GM23338 (cell line): ENCODE results near the gene AAMDC. TPM values are rescaled to one million over a fixed set of nuclear protein-coding genes. Genes with fewer than 3 reads are reported as not detected.

Source experiments
- ATAC-seq: fragments of 200-7000 bp; cut with Tn5 transposase; 3 replicates; pipeline ENCODE4 v1.9.1; 2020
- DNase-seq: peaks from one replicate; pipeline ENCODE4 v3.0.0-alpha.2; 2015; ENCODE audit warnings: low spot score
- H2AFZ ChIP-seq: fragments of 200-600 bp; sonication (generic); 2 replicates; pipeline ENCODE4 v1.8.0; 2016; ENCODE audit warnings: antibody characterized with exemption, mild to moderate bottlenecking, moderate library complexity
- H3F3A ChIP-seq: fragments of 200-600 bp; sonication (generic); replicated peaks from 2 replicates; pipeline ENCODE4 v1.8.0; 2017; ENCODE audit warnings: antibody characterized with exemption, mixed run types, low read depth
- H3K27ac ChIP-seq: fragments of 200-600 bp; sonication (generic); 2 replicates; pipeline ENCODE4 v1.6.1; 2016; ENCODE audit warnings: low read depth
- H3K27me3 ChIP-seq: fragments of 200-600 bp; sonication (generic); 2 replicates; pipeline ENCODE4 v1.8.0; 2016; ENCODE audit warnings: mild to moderate bottlenecking, mixed run types, moderate library complexity; ENCODE audit not compliant: insufficient read depth
- H3K36me3 ChIP-seq: fragments of 200-600 bp; sonication (generic); 2 replicates; pipeline ENCODE4 v1.8.0; 2016; ENCODE audit warnings: mild to moderate bottlenecking; ENCODE audit not compliant: insufficient read depth
- H3K4me1 ChIP-seq: fragments of 200-600 bp; sonication (generic); 2 replicates; pipeline ENCODE4 v1.8.0; 2016; ENCODE audit warnings: mild to moderate bottlenecking, moderate library complexity; ENCODE audit not compliant: insufficient read depth
- H3K4me2 ChIP-seq: fragments of 200-600 bp; sonication (generic); 2 replicates; pipeline ENCODE4 v1.7.1; 2017; ENCODE audit warnings: mixed run types
- H3K4me3 ChIP-seq: fragments of 200-600 bp; sonication (generic); 2 replicates; pipeline ENCODE4 v1.6.1; 2016; ENCODE audit warnings: mixed run types
- H3K79me2 ChIP-seq: fragments of 200-600 bp; sonication (generic); replicated peaks from 2 replicates; pipeline ENCODE4 v1.8.0; 2017; ENCODE audit warnings: mild to moderate bottlenecking; ENCODE audit not compliant: insufficient read depth
- H3K9me2 ChIP-seq: fragments of 200-600 bp; sonication (generic); 2 replicates; pipeline ENCODE4 v1.8.0; 2017; ENCODE audit not compliant: insufficient read depth
- H4K20me1 ChIP-seq: fragments of 200-600 bp; sonication (generic); replicated peaks from 2 replicates; pipeline ENCODE4 v1.8.0; 2017; ENCODE audit warnings: mild to moderate bottlenecking; ENCODE audit not compliant: insufficient read depth
- H3K27ac Mint-ChIP-seq: 2 replicates; pipeline ENCODE4 v1.8.0; 2020; ENCODE audit warnings: inconsistent platforms, mild to moderate bottlenecking, moderate library complexity, mixed read lengths
- H3K27me3 Mint-ChIP-seq: 3 replicates; pipeline ENCODE4 v1.8.0; 2022; ENCODE audit warnings: low read depth, mild to moderate bottlenecking, moderate library complexity, mixed read lengths, inconsistent platforms; ENCODE audit not compliant: insufficient read depth, poor library complexity
- H3K36me3 Mint-ChIP-seq: 3 replicates; pipeline ENCODE4 v1.8.0; 2021; ENCODE audit warnings: low read depth, mild to moderate bottlenecking, inconsistent platforms, moderate library complexity, mixed read lengths
- H3K4me1 Mint-ChIP-seq: 3 replicates; pipeline ENCODE4 v1.8.0; 2020; ENCODE audit warnings: mild to moderate bottlenecking, inconsistent platforms, mixed read lengths
- H3K4me3 Mint-ChIP-seq: 3 replicates; pipeline ENCODE4 v1.8.0; 2021; ENCODE audit warnings: moderate library complexity, mild to moderate bottlenecking, inconsistent platforms, mixed read lengths
- H3K9me3 Mint-ChIP-seq: 3 replicates; pipeline ENCODE4 v1.8.0; 2020; ENCODE audit warnings: moderate library complexity, mild to moderate bottlenecking, inconsistent platforms, mixed read lengths
- CREB1 ChIP-seq: fragments of 250-450 bp; sonication (Bioruptor Pico); IDR thresholded peaks from 2 replicates; pipeline ENCODE4 v1.5.0; 2020; ENCODE audit warnings: low read depth, mild to moderate bottlenecking, moderate library complexity
- ETS1 ChIP-seq: IDR thresholded peaks from 2 replicates; pipeline ENCODE4 v1.6.1; 2016; ENCODE audit warnings: antibody characterized with exemption
- EZH2 ChIP-seq: fragments of 200-600 bp; sonication (generic); IDR thresholded peaks from one replicate; pipeline ENCODE4 v1.8.0; 2017; ENCODE audit warnings: antibody characterized with exemption, mild to moderate bottlenecking, low read depth; ENCODE audit not compliant: unreplicated experiment
- EZH2phosphoT487 ChIP-seq: fragments of 200-600 bp; sonication (generic); IDR thresholded peaks from one replicate; pipeline ENCODE4 v1.8.1; 2018; ENCODE audit warnings: antibody characterized with exemption; ENCODE audit not compliant: unreplicated experiment
- JUNB ChIP-seq: IDR thresholded peaks from one replicate; pipeline ENCODE4 v1.6.1; 2016; ENCODE audit warnings: antibody characterized with exemption; ENCODE audit not compliant: unreplicated experiment
- NANOG ChIP-seq: IDR thresholded peaks from 2 replicates; pipeline ENCODE4 v1.6.1; 2016; ENCODE audit warnings: antibody characterized with exemption, borderline replicate concordance
- POLR2AphosphoS5 ChIP-seq: IDR thresholded peaks from 2 replicates; pipeline ENCODE4 v1.6.1; 2016; ENCODE audit warnings: antibody characterized with exemption, low read depth
- STAT1 ChIP-seq: IDR thresholded peaks from one replicate; pipeline ENCODE4 v1.6.1; 2016; ENCODE audit warnings: antibody characterized with exemption; ENCODE audit not compliant: unreplicated experiment
- ZNF114 ChIP-seq: fragments of 250-450 bp; sonication (Bioruptor Pico); IDR thresholded peaks from 2 replicates; pipeline ENCODE4 v1.5.0; 2020; ENCODE audit warnings: mild to moderate bottlenecking, moderate library complexity
- ZNF331 ChIP-seq: fragments of 250-450 bp; sonication (Bioruptor Pico); IDR thresholded peaks from 2 replicates; pipeline ENCODE4 v1.5.0; 2020; ENCODE audit warnings: low read depth, mild to moderate bottlenecking, moderate library complexity
- ZNF462 ChIP-seq: fragments of 250-450 bp; sonication (Bioruptor Pico); IDR thresholded peaks from 2 replicates; pipeline ENCODE4 v1.5.0; 2020; ENCODE audit warnings: mild to moderate bottlenecking, moderate library complexity
- polyA plus RNA-seq: library from polyadenylated mRNA; unstranded; fragments of >200 nt; fragmentation: Nextera tagmentation; extraction: Ambion mirVana; gene quantifications from 2 replicates; pipeline ENCODE4 v1.2.1, GENCODE V29; 2016
- total RNA-seq: library from RNA; depleted of rRNA; stranded (reverse); fragments of >200 nt; shearing (Covaris generic); gene quantifications from 2 replicates; pipeline ENCODE4 v1.2.3, GENCODE V29; 2014
- TF ChIP-seq, protein P1 (sequence below): IDR thresholded peaks from one replicate; pipeline ENCODE4 v1.6.1; 2018; ENCODE audit warnings: antibody characterized with exemption; ENCODE audit not compliant: unreplicated experiment
- TF ChIP-seq, protein P2 (sequence below), 2 experiments: fragments of 200-600 bp in 1 of 2; sonication (generic) in 1 of 2; conservative IDR thresholded peaks; 2 replicates each; pipeline versions ENCODE4 v1.5.1 to v1.6.1; 2016 to 2017; ENCODE audit warnings: antibody characterized with exemption in 2 of 2, low read depth in 2 of 2, mild to moderate bottlenecking in 2 of 2, moderate library complexity in 1 of 2

The AAMDC gene
- total and polyA plus RNA-seq, 2 experiments from 2014 or later, result 5.3 to 50.2 TPM

- no peak overlapping the region for H2AFZ ChIP-seq
- peaks cover 3% of the 10 kb centered on the region; the same call in 2 of the 3 replicates for H3K36me3 Mint-ChIP-seq
- H3K27ac ChIP-seq, result no peak overlapping the region
- ATAC-seq, result no peak
- no peak overlapping the region for H3K27ac Mint-ChIP-seq
- no peaks in the 10 kb centered on the region for H3K9me2 ChIP-seq
- H3K27me3 ChIP-seq, result no peaks in the 10 kb centered on the region
- no peak overlapping the region for H3K4me3 Mint-ChIP-seq
- no peaks in the 10 kb centered on the region; the same call in 2 of the 3 replicates for H3K4me1 Mint-ChIP-seq
- no peak for DNase-seq
- no peaks in the 10 kb centered on the region for H3K4me1 ChIP-seq
- no peaks in the 10 kb centered on the region for H3K27me3 Mint-ChIP-seq
- TF ChIP-seq, protein P1, sequence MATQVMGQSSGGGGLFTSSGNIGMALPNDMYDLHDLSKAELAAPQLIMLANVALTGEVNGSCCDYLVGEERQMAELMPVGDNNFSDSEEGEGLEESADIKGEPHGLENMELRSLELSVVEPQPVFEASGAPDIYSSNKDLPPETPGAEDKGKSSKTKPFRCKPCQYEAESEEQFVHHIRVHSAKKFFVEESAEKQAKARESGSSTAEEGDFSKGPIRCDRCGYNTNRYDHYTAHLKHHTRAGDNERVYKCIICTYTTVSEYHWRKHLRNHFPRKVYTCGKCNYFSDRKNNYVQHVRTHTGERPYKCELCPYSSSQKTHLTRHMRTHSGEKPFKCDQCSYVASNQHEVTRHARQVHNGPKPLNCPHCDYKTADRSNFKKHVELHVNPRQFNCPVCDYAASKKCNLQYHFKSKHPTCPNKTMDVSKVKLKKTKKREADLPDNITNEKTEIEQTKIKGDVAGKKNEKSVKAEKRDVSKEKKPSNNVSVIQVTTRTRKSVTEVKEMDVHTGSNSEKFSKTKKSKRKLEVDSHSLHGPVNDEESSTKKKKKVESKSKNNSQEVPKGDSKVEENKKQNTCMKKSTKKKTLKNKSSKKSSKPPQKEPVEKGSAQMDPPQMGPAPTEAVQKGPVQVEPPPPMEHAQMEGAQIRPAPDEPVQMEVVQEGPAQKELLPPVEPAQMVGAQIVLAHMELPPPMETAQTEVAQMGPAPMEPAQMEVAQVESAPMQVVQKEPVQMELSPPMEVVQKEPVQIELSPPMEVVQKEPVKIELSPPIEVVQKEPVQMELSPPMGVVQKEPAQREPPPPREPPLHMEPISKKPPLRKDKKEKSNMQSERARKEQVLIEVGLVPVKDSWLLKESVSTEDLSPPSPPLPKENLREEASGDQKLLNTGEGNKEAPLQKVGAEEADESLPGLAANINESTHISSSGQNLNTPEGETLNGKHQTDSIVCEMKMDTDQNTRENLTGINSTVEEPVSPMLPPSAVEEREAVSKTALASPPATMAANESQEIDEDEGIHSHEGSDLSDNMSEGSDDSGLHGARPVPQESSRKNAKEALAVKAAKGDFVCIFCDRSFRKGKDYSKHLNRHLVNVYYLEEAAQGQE, result no peak
- TF ChIP-seq EZH2 (no peak), ETS1 (no peak), POLR2AphosphoS5 (no peak), CREB1 (CRISPR knock-in tag) (no peak), JUNB (no peak), STAT1 (no peak), EZH2phosphoT487 (no peak), ZNF114 (no peak), NANOG (no peak), ZNF331 (no peak), ZNF462 (no peak)
- TF ChIP-seq, protein P2, sequence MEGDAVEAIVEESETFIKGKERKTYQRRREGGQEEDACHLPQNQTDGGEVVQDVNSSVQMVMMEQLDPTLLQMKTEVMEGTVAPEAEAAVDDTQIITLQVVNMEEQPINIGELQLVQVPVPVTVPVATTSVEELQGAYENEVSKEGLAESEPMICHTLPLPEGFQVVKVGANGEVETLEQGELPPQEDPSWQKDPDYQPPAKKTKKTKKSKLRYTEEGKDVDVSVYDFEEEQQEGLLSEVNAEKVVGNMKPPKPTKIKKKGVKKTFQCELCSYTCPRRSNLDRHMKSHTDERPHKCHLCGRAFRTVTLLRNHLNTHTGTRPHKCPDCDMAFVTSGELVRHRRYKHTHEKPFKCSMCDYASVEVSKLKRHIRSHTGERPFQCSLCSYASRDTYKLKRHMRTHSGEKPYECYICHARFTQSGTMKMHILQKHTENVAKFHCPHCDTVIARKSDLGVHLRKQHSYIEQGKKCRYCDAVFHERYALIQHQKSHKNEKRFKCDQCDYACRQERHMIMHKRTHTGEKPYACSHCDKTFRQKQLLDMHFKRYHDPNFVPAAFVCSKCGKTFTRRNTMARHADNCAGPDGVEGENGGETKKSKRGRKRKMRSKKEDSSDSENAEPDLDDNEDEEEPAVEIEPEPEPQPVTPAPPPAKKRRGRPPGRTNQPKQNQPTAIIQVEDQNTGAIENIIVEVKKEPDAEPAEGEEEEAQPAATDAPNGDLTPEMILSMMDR (conservative IDR thresholded peaks at IDR 0.05; ENCODE audit: low read depth in 2 of 2), result no peak
- no peak overlapping the region for H3K4me2 ChIP-seq
- no peaks in the 10 kb centered on the region for H4K20me1 ChIP-seq
- H3K79me2 ChIP-seq, result no peaks in the 10 kb centered on the region
- no peaks in the 10 kb centered on the region for H3F3A ChIP-seq
- H3K4me3 ChIP-seq, result no peak overlapping the region
- H3K36me3 ChIP-seq, result no peaks in the 10 kb centered on the region
- H3K9me3 Mint-ChIP-seq, result no peaks in the 10 kb centered on the region
Observed at GRCh38 chr11:77909277-77909676, 88.3 kb downstream of the AAMDC start.
